Pancreas (tissue), 10 donors: ENCODE results near the gene STPG4. TPM values are rescaled to one million over a fixed set of nuclear protein-coding genes. Genes with fewer than 3 reads are reported as not detected.

ENCODE experiments used
- ATAC-seq, 4 donors: fragments of 200-7000 bp; cut with Tn5 transposase; one replicate each; pipeline versions ENCODE4 v1.8.0 to v1.9.1; 2020; ENCODE audit warnings: mild to moderate bottlenecking in 4 of 4, moderate library complexity in 4 of 4
- DNase-seq, 6 donors: peaks; one replicate each; pipeline ENCODE4 v3.0.0-alpha.2; 2020
- FAIRE-seq: peaks from 2 replicates; lab custom pipeline; 2012; peaks lifted over from hg19 to GRCh38; lab: Jason Lieb, UNC
- H3K27ac ChIP-seq, 4 donors: fragments of 200-600 bp; sonication (generic); 1 replicate in 3 of 4; 2 replicates in 1 of 4; pipeline versions ENCODE4 v1.5.0 to v1.8.0; 2020
- H3K27me3 ChIP-seq, 4 donors: fragments of 200-600 bp; one replicate each; pipeline ENCODE4 v1.8.0; 2021
- H3K36me3 ChIP-seq, 3 donors: fragments of 200-600 bp; sonication (generic) in 1 of 3; one replicate each; pipeline versions ENCODE4 v1.5.0 to v1.8.0; 2020 to 2021
- H3K4me1 ChIP-seq, 3 donors: fragments of 200-600 bp; one replicate each; pipeline ENCODE4 v1.8.0; 2021
- H3K4me3 ChIP-seq, 4 donors: fragments of 200-600 bp; sonication (generic) in 2 of 4; one replicate each; pipeline versions ENCODE4 v1.5.0 to v1.8.0; 2020 to 2021
- H3K9me3 ChIP-seq, 4 donors: fragments of 200-600 bp; one replicate each; pipeline ENCODE4 v1.8.0; 2021
- CTCF ChIP-seq, 4 donors: fragments of 200-600 bp; sonication (generic) in 3 of 4; IDR thresholded peaks; one replicate each; pipeline versions ENCODE4 v1.5.0 to v1.8.0; 2021; ENCODE audit warnings: antibody characterized with exemption in 4 of 4
- WGBS, 2 donors: extraction: QIAGEN DNeasy Blood & Tissue Kit; methylation state at CpG; one replicate each; pipeline ENCODE4 v1.1.7; 2013; 5-methylcytosine and 5-hydroxymethylcytosine counted together
- intact Hi-C, 3 donors: fragments of 100-400 bp; cut with DNase I; formaldehyde crosslinking; loops; one replicate each; pipeline versions ENCODE4 v1.11.1 to v1.14.2; 2022
- polyA plus RNA-seq, 2 donors: library from polyadenylated mRNA; stranded (reverse); fragments of 200-250 nt; gene quantifications; one replicate each; pipeline ENCODE4 v1.2.3, GENCODE V29; 2013
- total RNA-seq, 6 donors: library from RNA; stranded (reverse); fragmentation: NEBNext Ultra II Directional in 4 of 6; extraction: Animal tissue kit (Norgen Biotek cat#: 25700) in 4 of 6; gene quantifications; one replicate each; pipeline versions ENCODE4 v1.2.1 to v1.2.4, GENCODE V29; 2021 to 2023
- donor health status: healthy with polysubstance abuse.
- donor health status: DM: no; HTN: no; CAD: no; lungs with moderate emphysema.
- donor health status: DM: no; HTN: no; CAD: no.
- donor health status: control.
- donor health status: control.
- donor health status: Bipolar disorder and iron deficiency.
- donor health status: DM: yes; HTN: yes; CAD: no.
- donor health status: DM: no; HTN: no; CAD: no.
- donor health status: DM: no; HTN: no; CAD: no.
- donor health status: DM: yes; HTN: yes; CAD: no.

STPG4 gene
- total and polyA plus RNA-seq, 8 donors: not detected

- FAIRE-seq (no peak), ATAC-seq (no peak), DNase-seq (peak in 1 of 6 donors; percentile 10)
- TF ChIP-seq CTCF (IDR thresholded peaks at IDR 0.05): no peak
- Histone ChIP-seq H3K27me3 (no peaks in the 10 kb centered on the region), H3K27ac (no peak overlapping the region), H3K4me1 (no peaks in the 10 kb centered on the region), H3K9me3 (no peaks in the 10 kb centered on the region), H3K36me3 (peaks cover 0 to 24% (median 0%) of the 10 kb centered on the region in 3 donors), H3K4me3 (no peak overlapping the region)
- WGBS, 2 donors: 83% methylated on average over 8 of the region's 8 CpGs
- intact Hi-C loops: no loop called here
Measured at GRCh38 chr2:47062681-47063537, 92.2 kb downstream of the STPG4 start.

- H3K27ac ChIP-seq: no peak overlapping the region
- no peaks in the 10 kb centered on the region for H3K9me3 ChIP-seq
- FAIRE-seq (no peak), DNase-seq (peak in 1 of 6 donors; percentile 0), ATAC-seq (no peak)
- 74 to 79% methylated on average over 10 of the region's 10 CpGs for WGBS, 2 donors
- H3K4me1 ChIP-seq: no peaks in the 10 kb centered on the region
- H3K4me3 ChIP-seq: no peak overlapping the region
- TF ChIP-seq CTCF (IDR thresholded peaks at IDR 0.05): no peak
- H3K36me3 ChIP-seq: peaks cover 0 to 24% (median 0%) of the 10 kb centered on the region in 3 donors
- intact Hi-C loops: no loop called here
- H3K27me3 ChIP-seq: no peaks in the 10 kb centered on the region
Measured at GRCh38 chr2:47061944-47062678, 93.0 kb downstream of the STPG4 start.

- intact Hi-C loops: no loop called here
- Histone ChIP-seq H3K4me3 (no peak overlapping the region), H3K9me3 (no peaks in the 10 kb centered on the region), H3K36me3 (peaks cover 0 to 24% (median 0%) of the 10 kb centered on the region in 3 donors), H3K4me1 (peaks cover 0 to 4% (median 0%) of the 10 kb centered on the region in 3 donors), H3K27ac (no peak overlapping the region), H3K27me3 (no peaks in the 10 kb centered on the region)
- DNase-seq (no peak), ATAC-seq (no peak), FAIRE-seq (no peak)
- WGBS, 2 donors: 96 to 97% methylated on average over 7 to 11 of the region's 11 CpGs
- TF ChIP-seq CTCF (IDR thresholded peaks at IDR 0.05): no peak
Measured at GRCh38 chr2:47060652-47061170, 94.4 kb downstream of the STPG4 start.

- Histone ChIP-seq H3K4me3 (no peak overlapping the region), H3K4me1 (peaks cover 0 to 4% (median 0%) of the 10 kb centered on the region in 3 donors), H3K36me3 (peaks cover 0 to 18% (median 0%) of the 10 kb centered on the region in 3 donors), H3K9me3 (no peaks in the 10 kb centered on the region), H3K27ac (peak overlapping the region in 2 of 4 donors; percentile 26 to 55), H3K27me3 (no peaks in the 10 kb centered on the region)
- FAIRE-seq: no peak
- no peak for TF ChIP-seq CTCF (IDR thresholded peaks at IDR 0.05)
- 84 to 89% methylated on average over 11 of the region's 11 CpGs for WGBS, 2 donors
- peak; percentile 39 to 72 (median 60) for ATAC-seq
- intact Hi-C loops: no loop called here
- DNase-seq: peak in 1 of 6 donors; percentile 41
Measured at GRCh38 chr2:47058003-47058931, 96.8 kb downstream of the STPG4 start.
